HepG2 (cell line): ENCODE data around the gene RPLP1. TPM values are rescaled to one million over a fixed set of nuclear protein-coding genes. Genes with fewer than 3 reads are reported as not detected.

Experiments
- ATM ChIP-seq: fragments of 450-650 bp; IDR thresholded peaks from 2 replicates; pipeline ENCODE4 v1.7.1; 2017; ENCODE audit warnings: mild to moderate bottlenecking, borderline replicate concordance
- ATRX ChIP-seq: sonication (generic); formaldehyde crosslinking; IDR thresholded peaks from 2 replicates; pipeline ENCODE4 v1.4.0; 2020; ENCODE audit warnings: missing genetic modification reagents, borderline replicate concordance
- CBX1 ChIP-seq: IDR thresholded peaks from one replicate; pipeline ENCODE4 v1.6.1; 2016; ENCODE audit warnings: antibody characterized with exemption, low read depth
- CCAR2 ChIP-seq: fragments of 200-400 bp; formaldehyde crosslinking; optimal IDR thresholded peaks from 2 replicates; pipeline ENCODE3; 2018; ENCODE audit warnings: low read depth, mild to moderate bottlenecking, low read length, moderate library complexity
- GFI1 ChIP-seq: sonication (generic); formaldehyde crosslinking; IDR thresholded peaks from 2 replicates; pipeline ENCODE4 v1.5.0; 2020; ENCODE audit warnings: missing genetic modification reagents, mild to moderate bottlenecking, borderline replicate concordance
- KDM5A ChIP-seq: fragments of 200-600 bp; sonication (generic); IDR thresholded peaks from 2 replicates; pipeline ENCODE4 v1.7.0; 2018; ENCODE audit warnings: antibody characterized with exemption, mild to moderate bottlenecking, low read length, borderline replicate concordance
- KLF16 ChIP-seq, 2 experiments: sonication (generic) in 1 of 2; formaldehyde crosslinking in 1 of 2; IDR thresholded peaks; 2 replicates each; pipeline versions ENCODE4 v1.6.1 to v1.8.0; 2016 to 2023; ENCODE audit warnings: missing genetic modification reagents in 2 of 2, missing compliant biosample characterization in 1 of 2
- MEIS1 ChIP-seq: sonication (generic); formaldehyde crosslinking; IDR thresholded peaks from 2 replicates; pipeline ENCODE4 v1.9.0; 2021; ENCODE audit warnings: mild to moderate bottlenecking, missing genetic modification reagents, moderate library complexity, borderline replicate concordance
- PHF8 ChIP-seq: sonication (generic); formaldehyde crosslinking; IDR thresholded peaks from 2 replicates; pipeline ENCODE4 v1.5.0; 2020; ENCODE audit warnings: missing genetic modification reagents
- RBFOX2 ChIP-seq: fragments of 200-400 bp; formaldehyde crosslinking; IDR thresholded peaks from 2 replicates; pipeline ENCODE4 v1.6.1; 2017; ENCODE audit warnings: low read depth, mild to moderate bottlenecking, low read length
- RFX1 ChIP-seq: fragments of 450-650 bp; IDR thresholded peaks from 2 replicates; pipeline ENCODE4 v1.6.1; 2017
- RXRB ChIP-seq: IDR thresholded peaks from 2 replicates; pipeline ENCODE4 v1.6.1; 2016; ENCODE audit warnings: borderline replicate concordance, missing genetic modification reagents, missing compliant biosample characterization
- SNAPC2 ChIP-seq: sonication (generic); formaldehyde crosslinking; IDR thresholded peaks from 2 replicates; pipeline ENCODE4 v1.8.1; 2022; ENCODE audit warnings: mild to moderate bottlenecking, missing genetic modification reagents
- STAG1 ChIP-seq: sonication (generic); formaldehyde crosslinking; IDR thresholded peaks from 2 replicates; pipeline ENCODE4 v1.4.0; 2020; ENCODE audit warnings: missing genetic modification reagents
- ZNF451 ChIP-seq: sonication (generic); formaldehyde crosslinking; IDR thresholded peaks from 2 replicates; pipeline ENCODE4 v1.5.0; 2020; ENCODE audit warnings: mild to moderate bottlenecking, missing genetic modification reagents
- ZNF501 ChIP-seq: sonication (generic); formaldehyde crosslinking; IDR thresholded peaks from 2 replicates; pipeline ENCODE4 v1.5.1; 2020; ENCODE audit warnings: mild to moderate bottlenecking, moderate library complexity, missing genetic modification reagents
- ZNF709 ChIP-seq: sonication (generic); formaldehyde crosslinking; IDR thresholded peaks from 2 replicates; pipeline ENCODE4 v1.5.0; 2020; ENCODE audit warnings: mild to moderate bottlenecking, missing genetic modification reagents
- ZNF775 ChIP-seq: sonication (generic); formaldehyde crosslinking; IDR thresholded peaks from 2 replicates; pipeline ENCODE4 v1.4.0; 2020; ENCODE audit warnings: missing genetic modification reagents, mild to moderate bottlenecking, moderate library complexity, borderline replicate concordance
- ZNF792 ChIP-seq: IDR thresholded peaks from 2 replicates; pipeline ENCODE4 v1.6.1; 2016
- polyA plus RNA-seq, 8 experiments: library from polyadenylated mRNA; depleted of rRNA in 3 of 8; stranded (reverse) in 7 of 8; unstranded in 1 of 8; fragments of >200 nt; fragmentation: Illumina TruSeq in 4 of 8; extraction: Trizol in 4 of 8; gene quantifications; 2 replicates each; pipeline versions ENCODE4 v1.2.1 to v1.2.3, GENCODE V29; 2011 to 2016; ENCODE audit warnings: low read depth in 4 of 8, missing spikeins in 1 of 8, mixed read lengths in 1 of 8; ENCODE audit not compliant: insufficient read depth in 1 of 8
- total RNA-seq, 5 experiments: library from RNA; depleted of rRNA; stranded (reverse); fragments of >200 nt; fragmentation: Illumina TruSeq; extraction: Trizol; gene quantifications; 2 replicates each; pipeline ENCODE4 v1.2.3, GENCODE V29; 2016; ENCODE audit warnings: low read depth in 1 of 5
- TF ChIP-seq, protein P1 (sequence below): sonication (generic); formaldehyde crosslinking; IDR thresholded peaks from 2 replicates; pipeline ENCODE4 v1.8.1; 2023; ENCODE audit warnings: missing genetic modification reagents, inconsistent platforms, borderline replicate concordance
- TF ChIP-seq, protein P2 (sequence below): sonication (generic); formaldehyde crosslinking; IDR thresholded peaks from 2 replicates; pipeline ENCODE4 v1.5.1; 2020; ENCODE audit warnings: mild to moderate bottlenecking, missing genetic modification reagents
- TF ChIP-seq, protein P3 (sequence below): sonication (generic); formaldehyde crosslinking; IDR thresholded peaks from 2 replicates; pipeline ENCODE4 v1.4.0; 2020; ENCODE audit warnings: missing genetic modification reagents, borderline replicate concordance
- TF ChIP-seq, protein P4 (sequence below): sonication (generic); formaldehyde crosslinking; IDR thresholded peaks from 2 replicates; pipeline ENCODE4 v1.9.0; 2022; ENCODE audit warnings: missing genetic modification reagents, mild to moderate bottlenecking, borderline replicate concordance

The RPLP1 gene
- total and polyA plus RNA-seq, 2 of the 13 experiments (the other 11 are each of a cell fraction or from before 2014, with no cell fraction given): 817 to 929 TPM

DNA sequence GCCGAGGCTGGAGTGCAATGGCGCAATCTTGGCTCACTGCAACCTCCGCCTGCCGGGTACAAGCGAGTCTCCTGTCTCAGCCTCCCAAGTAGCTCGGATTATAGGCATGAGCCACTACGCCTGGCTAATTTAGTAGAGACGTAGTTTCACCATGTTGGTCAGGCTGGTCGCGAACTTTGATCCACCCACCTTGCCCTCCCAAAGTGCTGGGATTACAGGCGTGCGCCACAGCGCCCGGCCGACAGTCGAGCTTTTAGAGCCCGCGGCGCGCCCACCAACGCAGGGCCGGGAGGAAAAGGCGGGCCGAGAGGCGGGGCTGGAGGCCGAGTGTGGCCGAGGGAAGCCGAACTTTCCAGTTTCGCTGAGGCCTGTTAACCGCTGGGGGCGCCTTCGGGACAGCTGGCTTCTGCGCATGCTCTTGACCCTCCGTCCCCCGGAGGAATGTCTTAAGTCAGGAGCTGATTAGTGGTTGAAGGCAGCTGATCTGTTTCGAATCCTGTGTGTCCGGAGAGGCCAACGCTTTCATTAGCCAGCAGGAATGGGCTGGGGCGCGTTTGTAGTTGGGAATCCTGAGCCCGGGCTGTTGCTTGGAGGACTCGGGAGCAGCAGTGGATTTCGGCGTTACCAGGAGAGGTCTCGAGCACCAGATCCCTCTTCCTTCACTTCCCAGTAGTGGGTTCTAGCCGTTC is 10.0 kb downstream of the RPLP1 start (continued):
- TF ChIP-seq, protein P1, sequence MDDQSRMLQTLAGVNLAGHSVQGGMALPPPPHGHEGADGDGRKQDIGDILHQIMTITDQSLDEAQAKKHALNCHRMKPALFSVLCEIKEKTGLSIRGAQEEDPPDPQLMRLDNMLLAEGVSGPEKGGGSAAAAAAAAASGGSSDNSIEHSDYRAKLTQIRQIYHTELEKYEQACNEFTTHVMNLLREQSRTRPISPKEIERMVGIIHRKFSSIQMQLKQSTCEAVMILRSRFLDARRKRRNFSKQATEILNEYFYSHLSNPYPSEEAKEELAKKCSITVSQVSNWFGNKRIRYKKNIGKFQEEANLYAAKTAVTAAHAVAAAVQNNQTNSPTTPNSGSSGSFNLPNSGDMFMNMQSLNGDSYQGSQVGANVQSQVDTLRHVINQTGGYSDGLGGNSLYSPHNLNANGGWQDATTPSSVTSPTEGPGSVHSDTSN (CRISPR knock-in tag): no peak
- TF ChIP-seq ATM (no peak), RBFOX2 (peak; percentile 62), ZNF501 (peak; percentile 95), PHF8 (CRISPR knock-in tag) (peak; percentile 78), CCAR2 (no peak), KDM5A (no peak), STAG1 (0 out of 2 replicates have a peak, but pooled peaks have one; percentile 7), MEIS1 (CRISPR knock-in tag) (0 out of 2 replicates have a peak, but pooled peaks have one; percentile 50), ATRX (CRISPR knock-in tag) (no peak), SNAPC2 (CRISPR knock-in tag) (no peak), ZNF709 (no peak), ZNF451 (CRISPR knock-in tag) (no peak), ZNF775 (CRISPR knock-in tag) (no peak), KLF16 (CRISPR knock-in tag; IDR thresholded peaks at IDR 0.05) (peak in 1 of 2 experiments; percentile 59; a peak in 2 of 4 replicates), GFI1 (CRISPR knock-in tag) (peak; percentile 19; the same call in 1 of the 2 replicates), RFX1 (no peak), ZNF792 (CRISPR knock-in tag) (peak; percentile 58), CBX1 (peak; percentile 81), RXRB (CRISPR knock-in tag) (peak; percentile 47; the same call in 1 of the 2 replicates)
- TF ChIP-seq, protein P2, sequence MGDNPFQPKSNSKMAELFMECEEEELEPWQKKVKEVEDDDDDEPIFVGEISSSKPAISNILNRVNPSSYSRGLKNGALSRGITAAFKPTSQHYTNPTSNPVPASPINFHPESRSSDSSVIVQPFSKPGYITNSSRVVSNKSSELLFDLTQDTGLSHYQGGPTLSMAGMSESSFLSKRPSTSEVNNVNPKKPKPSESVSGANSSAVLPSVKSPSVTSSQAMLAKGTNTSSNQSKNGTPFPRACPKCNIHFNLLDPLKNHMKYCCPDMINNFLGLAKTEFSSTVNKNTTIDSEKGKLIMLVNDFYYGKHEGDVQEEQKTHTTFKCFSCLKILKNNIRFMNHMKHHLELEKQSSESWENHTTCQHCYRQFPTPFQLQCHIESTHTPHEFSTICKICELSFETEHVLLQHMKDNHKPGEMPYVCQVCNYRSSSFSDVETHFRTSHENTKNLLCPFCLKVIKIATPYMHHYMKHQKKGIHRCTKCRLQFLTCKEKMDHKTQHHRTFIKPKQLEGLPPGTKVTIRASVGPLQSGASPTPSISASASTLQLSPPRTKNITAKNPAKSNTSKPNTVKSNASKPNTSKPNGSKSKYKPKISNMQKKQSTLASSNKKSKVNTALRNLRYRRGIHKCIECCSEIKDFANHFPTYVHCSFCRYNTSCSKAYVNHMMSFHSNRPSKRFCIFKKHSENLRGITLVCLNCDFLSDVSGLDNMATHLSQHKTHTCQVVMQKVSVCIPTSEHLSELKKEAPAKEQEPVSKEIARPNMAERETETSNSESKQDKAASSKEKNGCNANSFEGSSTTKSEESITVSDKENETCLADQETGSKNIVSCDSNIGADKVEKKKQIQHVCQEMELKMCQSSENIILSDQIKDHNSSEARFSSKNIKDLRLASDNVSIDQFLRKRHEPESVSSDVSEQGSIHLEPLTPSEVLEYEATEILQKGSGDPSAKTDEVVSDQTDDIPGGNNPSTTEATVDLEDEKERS: peak; percentile 71; the same call in 1 of the 2 replicates
- TF ChIP-seq, protein P3, sequence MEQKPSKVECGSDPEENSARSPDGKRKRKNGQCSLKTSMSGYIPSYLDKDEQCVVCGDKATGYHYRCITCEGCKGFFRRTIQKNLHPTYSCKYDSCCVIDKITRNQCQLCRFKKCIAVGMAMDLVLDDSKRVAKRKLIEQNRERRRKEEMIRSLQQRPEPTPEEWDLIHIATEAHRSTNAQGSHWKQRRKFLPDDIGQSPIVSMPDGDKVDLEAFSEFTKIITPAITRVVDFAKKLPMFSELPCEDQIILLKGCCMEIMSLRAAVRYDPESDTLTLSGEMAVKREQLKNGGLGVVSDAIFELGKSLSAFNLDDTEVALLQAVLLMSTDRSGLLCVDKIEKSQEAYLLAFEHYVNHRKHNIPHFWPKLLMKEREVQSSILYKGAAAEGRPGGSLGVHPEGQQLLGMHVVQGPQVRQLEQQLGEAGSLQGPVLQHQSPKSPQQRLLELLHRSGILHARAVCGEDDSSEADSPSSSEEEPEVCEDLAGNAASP: peak; percentile 31; the same call in 1 of the 2 replicates
- TF ChIP-seq, protein P4, sequence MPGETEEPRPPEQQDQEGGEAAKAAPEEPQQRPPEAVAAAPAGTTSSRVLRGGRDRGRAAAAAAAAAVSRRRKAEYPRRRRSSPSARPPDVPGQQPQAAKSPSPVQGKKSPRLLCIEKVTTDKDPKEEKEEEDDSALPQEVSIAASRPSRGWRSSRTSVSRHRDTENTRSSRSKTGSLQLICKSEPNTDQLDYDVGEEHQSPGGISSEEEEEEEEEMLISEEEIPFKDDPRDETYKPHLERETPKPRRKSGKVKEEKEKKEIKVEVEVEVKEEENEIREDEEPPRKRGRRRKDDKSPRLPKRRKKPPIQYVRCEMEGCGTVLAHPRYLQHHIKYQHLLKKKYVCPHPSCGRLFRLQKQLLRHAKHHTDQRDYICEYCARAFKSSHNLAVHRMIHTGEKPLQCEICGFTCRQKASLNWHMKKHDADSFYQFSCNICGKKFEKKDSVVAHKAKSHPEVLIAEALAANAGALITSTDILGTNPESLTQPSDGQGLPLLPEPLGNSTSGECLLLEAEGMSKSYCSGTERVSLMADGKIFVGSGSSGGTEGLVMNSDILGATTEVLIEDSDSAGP (CRISPR knock-in tag): peak; percentile 74; the same call in 1 of the 2 replicates
